Activated naive CD8-positive, alpha-beta T cell treated with anti-CD3 and anti-CD28 coated beads, Interleukin-2, amount 10 ng/mL, durations not matched to agents 7 days and 5 days (primary cell): ENCODE results near the gene LCLAT1. TPM values are rescaled to one million over a fixed set of nuclear protein-coding genes. Genes with fewer than 3 reads are reported as not detected.
"Not testable (repeated sequence)": the region's sequence is repeated elsewhere in the genome, so short reads cannot be mapped to it uniquely, and the experiment has no call there.

ENCODE experiments used
- ATAC-seq: fragments of 150-1000 bp; cut with Tn5 transposase; one replicate; pipeline ENCODE4 v1.10.0; 2021; ENCODE audit warnings: low read depth, moderate library complexity
- POLR2A ChIA-PET: fragments of 350-600 bp; sonication (Branson Sonifier 250); formaldehyde crosslinking; loops from one replicate; lab custom pipeline; 2021; ENCODE audit warnings: antibody characterized with exemption; lab: Charles Lee
- DNase-seq: peaks from one replicate; pipeline ENCODE4 v3.0.0; 2021
- H3K27ac Mint-ChIP-seq: one replicate; pipeline ENCODE4 v1.8.0; 2022; ENCODE audit warnings: mild to moderate bottlenecking, mixed read lengths
- H3K27me3 Mint-ChIP-seq: one replicate; pipeline ENCODE4 v1.8.0; 2022; ENCODE audit warnings: mild to moderate bottlenecking, moderate library complexity, mixed read lengths
- H3K36me3 Mint-ChIP-seq: one replicate; pipeline ENCODE4 v1.8.0; 2021; ENCODE audit warnings: mild to moderate bottlenecking, mixed read lengths
- H3K4me1 Mint-ChIP-seq: one replicate; pipeline ENCODE4 v1.8.0; 2021; ENCODE audit warnings: mixed read lengths
- H3K4me3 Mint-ChIP-seq: one replicate; pipeline ENCODE4 v1.8.0; 2022; ENCODE audit warnings: mild to moderate bottlenecking, moderate library complexity, mixed read lengths
- H3K9me3 Mint-ChIP-seq: one replicate; pipeline ENCODE4 v1.8.0; 2021; ENCODE audit warnings: mixed read lengths
- total RNA-seq, 2 experiments: library from RNA; stranded (reverse); gene quantifications; one replicate each; pipeline ENCODE4 v1.2.3, GENCODE V29; 2021

The LCLAT1 gene
- total RNA-seq, 2 experiments from 2014 or later, result 19.8 to 21.2 TPM

DNA sequence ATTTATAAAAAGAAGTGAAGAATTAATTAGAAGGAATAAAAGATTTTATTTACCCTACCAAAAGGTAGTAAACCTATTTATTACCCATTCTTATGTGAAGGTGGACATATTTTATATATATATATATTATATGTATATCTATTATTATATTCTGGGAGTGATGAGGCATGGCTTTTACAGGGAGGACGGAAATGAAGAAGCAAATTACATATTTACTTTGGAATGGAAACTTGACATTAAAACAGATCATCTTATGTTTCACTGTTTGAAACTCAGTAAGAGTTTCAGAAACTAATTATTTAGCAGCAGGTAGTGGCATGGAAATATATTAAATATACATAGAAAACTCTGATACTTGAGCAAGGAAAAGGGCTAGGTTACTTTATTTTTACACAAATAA is 143.4 kb downstream of the LCLAT1 start:
- DNase-seq (no peak), ATAC-seq (no peak)
- Mint-ChIP-seq H3K4me1 (no peaks in the 10 kb centered on the region), H3K4me3 (no peak overlapping the region), H3K27me3 (no peaks in the 10 kb centered on the region), H3K36me3 (peaks cover 21% of the 10 kb centered on the region), H3K27ac (no peak overlapping the region), H3K9me3 (no peaks in the 10 kb centered on the region)
- POLR2A ChIA-PET, result no interaction called here

DNA sequence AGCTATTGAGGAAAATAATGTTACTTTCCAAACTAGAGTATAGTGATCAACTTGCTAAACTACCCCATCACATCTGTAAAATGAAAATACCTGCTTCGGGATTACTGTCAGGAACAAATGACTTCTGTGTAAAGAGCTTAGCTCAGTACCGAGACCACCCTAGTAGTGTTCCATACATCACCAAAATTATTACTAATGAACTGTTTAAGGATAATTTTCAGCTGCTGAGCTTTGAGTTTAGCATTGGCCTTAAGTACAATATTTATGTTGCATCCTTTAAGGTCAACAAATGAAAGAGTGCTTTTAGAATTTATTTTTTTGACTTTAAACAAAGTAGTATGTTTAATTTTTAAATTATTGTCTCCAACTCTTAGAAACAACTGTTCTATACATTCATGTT is 144.1 kb downstream of the LCLAT1 start:
- Mint-ChIP-seq H3K27ac (no peak overlapping the region), H3K36me3 (peaks cover 23% of the 10 kb centered on the region), H3K27me3 (no peaks in the 10 kb centered on the region), H3K4me3 (no peak overlapping the region), H3K9me3 (peaks cover 2% of the 10 kb centered on the region), H3K4me1 (no peaks in the 10 kb centered on the region)
- no peak for ATAC-seq
- POLR2A ChIA-PET, result no interaction called here
- no peak for DNase-seq

DNA sequence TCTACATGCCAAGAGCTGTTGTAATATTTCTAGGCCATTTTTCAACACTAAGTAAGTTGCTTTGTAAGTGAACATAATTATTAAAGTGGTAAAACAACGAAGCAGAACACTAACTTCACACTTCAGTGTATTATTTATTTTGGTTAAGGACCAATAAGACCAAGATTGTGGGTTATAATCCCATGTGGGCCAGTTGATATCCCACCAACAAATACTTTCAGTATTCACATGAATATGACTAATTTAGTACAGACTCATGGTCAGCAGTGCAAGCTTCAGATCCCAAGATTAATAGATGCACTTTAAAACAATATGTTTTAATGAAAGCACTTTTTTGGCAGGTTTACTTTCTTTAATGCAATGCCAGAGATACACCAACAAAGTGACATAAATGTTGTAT is 154.3 kb downstream of the LCLAT1 start:
- peaks cover 35% of the 10 kb centered on the region for H3K36me3 Mint-ChIP-seq
- POLR2A ChIA-PET, result no interaction called here
- H3K9me3 Mint-ChIP-seq, result peaks cover 25% of the 10 kb centered on the region
- H3K27me3 Mint-ChIP-seq, result no peaks in the 10 kb centered on the region
- no peak overlapping the region for H3K4me3 Mint-ChIP-seq
- ATAC-seq (no peak), DNase-seq (no peak)
- H3K27ac Mint-ChIP-seq, result no peak overlapping the region
- H3K4me1 Mint-ChIP-seq, result no peaks in the 10 kb centered on the region

DNA sequence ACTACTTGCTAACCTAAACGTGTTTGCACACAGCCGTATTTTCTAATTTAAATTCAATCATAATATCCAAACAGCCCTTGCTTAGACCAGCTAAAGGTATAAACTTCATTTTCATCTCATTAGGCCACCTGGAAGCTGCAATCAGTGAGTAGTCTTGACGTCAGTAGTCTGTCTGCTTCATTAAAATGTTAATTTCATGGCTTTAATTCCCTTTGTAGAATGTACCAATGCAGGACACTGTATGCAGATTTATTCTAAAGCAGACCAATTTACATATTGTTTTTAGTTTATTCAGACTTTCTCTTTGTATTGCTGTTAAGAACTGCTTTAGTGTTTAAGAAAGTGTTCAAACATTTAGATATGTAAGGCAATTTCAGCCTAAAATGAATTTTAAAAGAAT is 158.2 kb downstream of the LCLAT1 start:
- H3K9me3 Mint-ChIP-seq, result peaks cover 7% of the 10 kb centered on the region
- no peak overlapping the region for H3K4me3 Mint-ChIP-seq
- H3K27ac Mint-ChIP-seq, result no peak overlapping the region
- ATAC-seq (no peak), DNase-seq (no peak)
- POLR2A ChIA-PET, result no interaction called here
- peaks cover 1% of the 10 kb centered on the region for H3K4me1 Mint-ChIP-seq
- peaks cover 21% of the 10 kb centered on the region for H3K36me3 Mint-ChIP-seq
- H3K27me3 Mint-ChIP-seq, result no peaks in the 10 kb centered on the region

DNA sequence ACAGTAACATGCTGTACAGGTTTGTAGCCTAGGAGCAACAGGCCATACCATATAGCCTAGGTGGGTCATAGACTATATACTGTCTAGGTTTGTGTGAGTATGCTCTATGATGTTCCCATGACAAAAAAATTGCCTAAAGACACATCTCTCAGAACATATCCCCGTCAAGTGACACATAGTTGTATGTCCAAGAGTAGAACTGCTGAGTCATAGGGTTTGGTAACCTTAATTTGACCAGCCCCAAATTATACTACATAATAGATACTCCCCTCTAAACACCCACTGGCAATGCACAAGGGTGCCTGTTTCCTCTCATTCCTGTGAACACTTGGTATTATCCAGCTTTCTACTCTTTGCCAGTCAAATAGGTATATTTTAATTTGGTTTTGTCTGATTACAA is 161.6 kb downstream of the LCLAT1 start:
- H3K27ac Mint-ChIP-seq, result no peak overlapping the region
- H3K4me1 Mint-ChIP-seq, result peaks cover 1% of the 10 kb centered on the region
- H3K36me3 Mint-ChIP-seq, result peaks cover 6% of the 10 kb centered on the region
- ATAC-seq (no peak), DNase-seq (no peak)
- no peaks in the 10 kb centered on the region for H3K27me3 Mint-ChIP-seq
- no peak overlapping the region for H3K4me3 Mint-ChIP-seq
- POLR2A ChIA-PET, result no interaction called here
- H3K9me3 Mint-ChIP-seq, result peaks cover 2% of the 10 kb centered on the region

DNA sequence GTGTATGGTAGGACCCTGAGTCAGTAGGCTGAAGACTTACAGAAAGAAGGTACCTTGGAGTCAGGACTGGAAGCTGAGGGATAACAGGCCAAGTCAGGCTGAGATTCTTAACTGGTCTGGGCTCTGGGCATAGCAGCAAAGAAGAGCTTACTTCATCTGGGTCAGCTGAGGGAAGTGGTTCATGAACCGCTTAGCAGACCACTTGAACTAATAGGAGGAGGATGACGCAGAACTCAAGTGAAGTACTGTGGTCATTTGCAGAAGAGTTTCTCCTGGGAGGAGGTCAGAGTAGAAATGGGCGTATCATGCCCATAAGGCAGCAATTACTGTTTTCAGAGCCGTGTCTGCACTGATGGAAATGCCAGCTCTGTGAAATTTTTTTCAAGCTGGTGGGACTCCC is 164.5 kb downstream of the LCLAT1 start:
- DNase-seq (no peak), ATAC-seq (no peak)
- Mint-ChIP-seq H3K4me3 (no peak overlapping the region), H3K27me3 (no peaks in the 10 kb centered on the region), H3K27ac (no peak overlapping the region), H3K9me3 (no peaks in the 10 kb centered on the region), H3K36me3 (peaks cover 5% of the 10 kb centered on the region), H3K4me1 (peaks cover 1% of the 10 kb centered on the region)
- POLR2A ChIA-PET, result no interaction called here

DNA sequence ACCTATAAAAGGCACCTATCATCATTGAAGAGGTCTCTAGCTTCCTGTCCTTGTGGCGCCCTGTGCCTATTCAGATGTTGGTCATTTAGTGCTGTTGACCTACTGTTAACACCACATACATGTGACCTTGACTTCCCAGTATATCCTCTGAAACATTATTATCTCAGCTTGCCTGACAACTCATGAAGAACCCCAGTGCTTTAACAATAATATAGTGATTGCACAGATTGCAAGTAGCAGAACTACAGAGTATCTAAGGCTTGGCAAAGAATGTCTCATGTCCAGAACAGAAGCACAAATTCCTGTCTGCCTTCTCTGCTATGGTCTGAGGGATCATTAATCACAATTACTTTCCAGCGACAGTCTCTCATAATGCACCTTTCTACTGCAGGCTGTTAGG is 165.3 kb downstream of the LCLAT1 start:
- no peaks in the 10 kb centered on the region for H3K27me3 Mint-ChIP-seq
- H3K36me3 Mint-ChIP-seq, result peaks cover 3% of the 10 kb centered on the region
- DNase-seq, result no peak
- H3K9me3 Mint-ChIP-seq, result no peaks in the 10 kb centered on the region
- H3K4me3 Mint-ChIP-seq, result no peak overlapping the region
- ATAC-seq, result no peak
- no peak overlapping the region for H3K27ac Mint-ChIP-seq
- H3K4me1 Mint-ChIP-seq, result no peaks in the 10 kb centered on the region
- POLR2A ChIA-PET, result no interaction called here

GRCh38 chr2:30613001-30613400 is 166.0 kb downstream of the LCLAT1 start:
- no peaks in the 10 kb centered on the region for H3K27me3 Mint-ChIP-seq
- H3K4me3 Mint-ChIP-seq, result no peak overlapping the region
- no peaks in the 10 kb centered on the region for H3K4me1 Mint-ChIP-seq
- no peak for DNase-seq
- no peak overlapping the region for H3K27ac Mint-ChIP-seq
- POLR2A ChIA-PET, result no interaction called here
- H3K9me3 Mint-ChIP-seq, result no peaks in the 10 kb centered on the region
- peaks cover 3% of the 10 kb centered on the region for H3K36me3 Mint-ChIP-seq
- no peak for ATAC-seq

DNA sequence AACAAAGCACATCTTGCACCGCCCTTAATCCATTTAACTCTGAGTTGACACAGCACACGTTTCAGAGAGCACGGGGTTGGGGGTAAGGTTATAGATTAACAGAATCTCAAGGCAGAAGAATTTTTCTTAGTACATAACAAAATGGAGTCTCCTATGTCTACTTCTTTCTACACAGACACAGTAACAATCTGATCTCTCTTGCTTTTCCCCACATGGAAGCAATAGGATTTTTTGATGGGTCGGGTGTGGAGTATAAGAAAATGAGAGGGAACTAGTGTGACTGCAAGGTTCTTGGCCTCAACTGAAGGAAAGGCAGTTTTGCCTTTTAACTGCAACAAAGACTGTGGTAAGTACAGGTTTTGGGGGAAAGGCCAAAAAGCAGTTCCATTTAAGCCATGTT is 167.2 kb downstream of the LCLAT1 start:
- H3K27ac Mint-ChIP-seq, H3K4me3 Mint-ChIP-seq, DNase-seq, H3K27me3 Mint-ChIP-seq, ATAC-seq, H3K36me3 Mint-ChIP-seq, POLR2A ChIA-PET, H3K9me3 Mint-ChIP-seq, H3K4me1 Mint-ChIP-seq: not testable (repeated sequence)

DNA sequence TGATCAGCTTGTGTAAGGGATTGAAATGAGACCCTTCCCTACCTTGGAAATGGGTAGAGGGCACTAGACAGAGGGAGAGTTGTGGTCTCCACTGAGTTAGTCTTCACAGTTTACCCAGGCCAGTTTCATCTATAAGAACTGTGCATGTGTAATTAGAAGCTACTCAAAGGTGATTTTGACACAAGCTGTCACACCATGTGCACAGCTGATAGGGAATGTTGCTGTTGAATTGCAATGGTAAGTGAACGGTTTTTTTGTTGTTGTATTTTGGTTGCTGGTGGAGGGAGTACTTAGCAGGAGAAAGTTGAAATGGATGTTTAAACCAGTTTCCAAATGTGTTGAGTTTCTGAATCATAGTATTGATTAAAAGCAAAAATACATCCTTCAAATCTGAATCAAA is 168.9 kb downstream of the LCLAT1 start:
- Mint-ChIP-seq H3K27ac (no peak overlapping the region), H3K4me3 (no peak overlapping the region), H3K36me3 (peaks cover 2% of the 10 kb centered on the region), H3K27me3 (no peaks in the 10 kb centered on the region), H3K4me1 (no peaks in the 10 kb centered on the region), H3K9me3 (no peaks in the 10 kb centered on the region)
- POLR2A ChIA-PET, result no interaction called here
- ATAC-seq, result no peak
- no peak for DNase-seq

DNA sequence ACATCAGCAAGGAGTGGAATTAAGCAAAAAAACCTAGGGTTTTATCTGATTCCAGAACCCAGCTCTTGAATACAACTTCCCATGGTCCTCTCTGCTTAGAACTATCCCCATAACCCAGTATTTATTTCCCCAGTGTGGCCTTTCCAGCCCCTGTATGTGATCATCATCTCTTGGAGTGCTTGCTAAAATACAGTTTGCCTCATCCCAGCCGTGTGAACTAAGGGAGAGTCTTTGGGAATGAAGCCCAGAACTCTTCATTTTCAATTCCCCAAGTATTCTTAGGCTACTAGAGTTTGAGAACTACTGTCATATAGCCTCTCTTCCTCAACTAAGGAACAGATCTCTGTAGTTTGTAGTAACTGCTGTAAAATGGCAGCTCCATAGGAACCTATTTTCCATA is 173.1 kb downstream of the LCLAT1 start:
- DNase-seq, result no peak
- no peak for ATAC-seq
- H3K36me3 Mint-ChIP-seq, result peaks cover 22% of the 10 kb centered on the region
- H3K27me3 Mint-ChIP-seq, result no peaks in the 10 kb centered on the region
- no peak overlapping the region for H3K4me3 Mint-ChIP-seq
- POLR2A ChIA-PET, result interaction anchor here (0.8 kb wide), 1 partner anchor 159 kb away, joined by 3 read pairs; no protein-coding TSS in a partner anchor
- peaks cover 14% of the 10 kb centered on the region for H3K4me1 Mint-ChIP-seq
- H3K9me3 Mint-ChIP-seq, result peaks cover 2% of the 10 kb centered on the region
- H3K27ac Mint-ChIP-seq, result no peak overlapping the region

DNA sequence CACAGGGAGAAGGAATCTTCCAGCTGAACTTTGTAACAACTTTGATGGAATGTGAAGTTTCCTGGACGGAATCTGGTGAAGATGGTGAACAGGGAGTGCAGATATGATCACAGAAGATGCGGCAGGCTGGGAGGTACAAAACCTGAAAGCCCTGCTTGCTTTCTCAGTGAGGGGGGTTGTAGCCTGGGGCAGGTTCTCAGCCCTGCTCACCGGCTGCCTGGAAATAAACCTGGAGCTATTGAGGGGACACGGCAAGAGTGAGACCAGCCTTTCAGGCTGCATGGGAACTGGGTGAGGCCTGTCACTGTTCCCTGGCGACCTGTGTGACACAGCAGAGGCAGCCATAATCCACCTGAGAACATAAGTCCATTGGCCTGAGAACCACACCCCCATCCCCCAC is 174.8 kb downstream of the LCLAT1 start:
- Mint-ChIP-seq H3K4me3 (no peak overlapping the region), H3K9me3 (peaks cover 2% of the 10 kb centered on the region), H3K27me3 (no peaks in the 10 kb centered on the region), H3K27ac (peak overlapping the region; percentile 83), H3K36me3 (peaks cover 22% of the 10 kb centered on the region), H3K4me1 (peaks cover 20% of the 10 kb centered on the region)
- ATAC-seq, result no peak
- POLR2A ChIA-PET, result no interaction called here
- no peak for DNase-seq

- Mint-ChIP-seq H3K4me1 (peaks cover 24% of the 10 kb centered on the region), H3K36me3 (peaks cover 25% of the 10 kb centered on the region), H3K27ac (peak overlapping the region; percentile 83), H3K9me3 (peaks cover 3% of the 10 kb centered on the region), H3K27me3 (no peaks in the 10 kb centered on the region), H3K4me3 (peak overlapping the region; percentile 51)
- ATAC-seq, result peak; percentile 95
- POLR2A ChIA-PET, result interaction anchor here (0.7 kb wide), 1 partner anchor 408 kb away, joined by 7 read pairs; no protein-coding TSS in a partner anchor
- DNase-seq, result peak; percentile 41
These were observed 175.4 kb downstream of the LCLAT1 start for GRCh38 chr2:30622452-30622851.

- Mint-ChIP-seq H3K4me1 (peaks cover 24% of the 10 kb centered on the region), H3K36me3 (peaks cover 25% of the 10 kb centered on the region), H3K27me3 (no peaks in the 10 kb centered on the region), H3K4me3 (no peak overlapping the region), H3K9me3 (peaks cover 3% of the 10 kb centered on the region), H3K27ac (no peak overlapping the region)
- ATAC-seq (no peak), DNase-seq (no peak)
- POLR2A ChIA-PET, result no interaction called here
These were observed 178.2 kb downstream of the LCLAT1 start for GRCh38 chr2:30625276-30625675.

GRCh38 chr2:30625701-30626100 is 178.7 kb downstream of the LCLAT1 start:
- POLR2A ChIA-PET, result no interaction called here
- no peak overlapping the region for H3K4me3 Mint-ChIP-seq
- H3K9me3 Mint-ChIP-seq, result peaks cover 3% of the 10 kb centered on the region
- ATAC-seq, result no peak
- no peaks in the 10 kb centered on the region for H3K27me3 Mint-ChIP-seq
- H3K4me1 Mint-ChIP-seq, result peaks cover 25% of the 10 kb centered on the region
- H3K27ac Mint-ChIP-seq, result no peak overlapping the region
- H3K36me3 Mint-ChIP-seq, result peaks cover 25% of the 10 kb centered on the region
- DNase-seq, result no peak
